Central memory CD4-positive, alpha-beta T cell (primary cell): ENCODE data around the gene ADA.

Experiments used
- DNase-seq: peaks from one replicate; pipeline ENCODE4 v3.0.0; 2022

Gene ADA

GRCh38 chr20:44574372-44574771 is 77.1 kb downstream of the ADA start:
- DNase-seq, result no peak

GRCh38 chr20:44573501-44573869 is 78.0 kb downstream of the ADA start:
- DNase-seq, result no peak

GRCh38 chr20:44572551-44573500 is 78.7 kb downstream of the ADA start:
- no peak for DNase-seq

- no peak for DNase-seq
These were observed 80.0 kb downstream of the ADA start for GRCh38 chr20:44571362-44571988.

- no peak for DNase-seq
These were observed 81.1 kb downstream of the ADA start for GRCh38 chr20:44570367-44570766.
